Activated CD4-positive, CD25-positive, alpha-beta regulatory T cell treated with anti-CD3 and anti-CD28 coated beads, Interleukin-2, amount 50 U/mL, for 72 hours (primary cell): ENCODE measurements around the gene DLEU7.

Experiments
- DNase-seq: peaks from one replicate; pipeline ENCODE4 v3.0.0; 2021

Gene DLEU7

GRCh38 chr13:50843257-50844083 is at the start of gene DLEU7:
DLEU7 (minus strand) TSS chr13:50843692; CDS start chr13:50843646, 46 bp downstream.
- no peak for DNase-seq

DNA sequence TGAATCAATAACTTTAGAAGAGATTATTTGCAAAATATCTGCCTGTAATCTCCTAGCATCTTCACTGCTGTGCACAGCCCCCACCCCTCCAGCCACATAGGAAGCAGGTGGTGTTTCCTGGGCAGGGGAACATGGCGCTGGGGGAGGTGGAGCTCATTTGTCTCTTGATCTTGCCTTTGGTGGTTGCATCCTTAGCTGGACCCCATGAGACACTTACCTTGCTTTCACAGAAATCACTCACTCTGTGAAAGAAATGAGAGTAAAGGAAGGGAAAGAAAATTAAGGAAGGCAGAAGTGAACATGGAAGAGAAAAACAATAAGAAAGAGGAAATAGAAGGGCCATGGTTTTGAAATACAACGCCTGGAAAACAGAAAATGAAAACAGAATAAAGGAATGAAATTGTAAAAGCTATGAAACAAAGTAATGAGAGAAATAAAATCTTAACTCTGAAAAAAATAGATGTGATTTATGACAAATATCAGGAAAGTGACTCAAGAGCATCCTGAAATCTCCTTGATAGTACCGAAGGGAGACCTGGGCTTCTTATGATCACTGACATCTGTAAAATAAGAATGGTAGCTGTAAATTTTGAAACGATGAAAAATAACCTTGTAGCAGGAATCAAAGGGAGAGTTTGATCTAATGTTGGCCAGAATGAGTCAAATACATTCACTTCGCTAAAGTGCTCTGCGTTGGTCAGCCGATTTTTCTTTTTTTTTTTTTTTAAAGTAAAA is 48.9 kb upstream of the DLEU7 start:
- no peak for DNase-seq

DNA sequence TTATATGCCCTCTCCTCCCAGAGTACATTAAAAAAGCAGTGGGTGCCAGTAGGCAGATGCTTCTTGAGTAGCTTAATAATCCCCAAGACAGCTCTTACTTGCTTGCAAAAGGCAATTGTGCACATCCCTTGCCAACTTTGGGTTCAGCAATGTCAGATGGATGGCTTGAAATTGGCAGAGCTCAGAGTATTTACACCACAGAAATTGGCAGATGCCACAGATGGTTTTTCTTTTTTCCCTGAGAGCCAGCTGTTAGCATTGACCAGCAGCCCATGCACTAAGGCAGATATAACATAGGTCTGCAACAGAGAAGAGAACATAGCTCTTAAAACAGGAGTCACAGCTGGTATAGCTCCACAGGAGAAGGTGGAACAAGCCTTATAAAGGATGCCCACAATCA is 47.7 kb upstream of the DLEU7 start:
- no peak for DNase-seq

- DNase-seq = no peak
Measured at GRCh38 chr13:50889317-50889716, 45.8 kb upstream of the DLEU7 start.

DNA sequence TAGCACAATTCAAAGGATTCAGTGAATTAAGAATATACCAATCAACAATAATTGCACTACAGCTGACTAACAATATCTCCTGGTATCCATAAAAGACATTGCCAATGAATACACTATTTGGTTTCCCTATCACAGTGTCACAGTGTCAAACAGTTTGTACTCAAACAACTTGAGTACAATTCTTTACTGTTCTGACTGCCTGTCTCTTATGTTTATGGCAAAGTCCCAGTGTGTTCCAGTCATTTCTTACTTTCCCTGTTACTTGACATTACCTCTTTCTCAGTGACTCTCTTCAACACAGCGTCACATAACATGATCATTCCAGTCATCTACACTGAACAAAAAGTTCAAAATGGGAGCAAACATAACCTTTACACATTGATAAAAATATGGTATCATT is 44.9 kb upstream of the DLEU7 start:
- DNase-seq = no peak

DNA sequence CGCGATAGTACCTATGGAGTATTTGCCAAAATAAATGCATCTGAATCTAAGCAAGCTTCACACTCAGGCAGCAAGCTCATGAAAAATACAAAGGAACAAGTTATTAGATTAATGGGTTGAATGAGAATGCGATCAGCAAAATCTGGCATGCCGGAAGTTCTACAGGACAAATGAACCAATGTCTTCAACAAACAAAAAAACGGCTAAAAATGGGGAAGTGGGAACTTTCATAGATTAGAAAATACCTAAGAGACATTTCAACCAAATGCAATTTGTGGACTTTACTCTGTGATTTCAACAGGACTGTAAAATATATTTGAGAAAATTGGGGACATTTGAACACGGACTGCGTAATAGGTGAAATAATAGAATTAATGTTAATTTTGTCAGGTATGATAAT is 43.7 kb upstream of the DLEU7 start:
- DNase-seq = no peak

GRCh38 chr13:50884265-50884664 is 40.8 kb upstream of the DLEU7 start:
- DNase-seq = no peak

DNA sequence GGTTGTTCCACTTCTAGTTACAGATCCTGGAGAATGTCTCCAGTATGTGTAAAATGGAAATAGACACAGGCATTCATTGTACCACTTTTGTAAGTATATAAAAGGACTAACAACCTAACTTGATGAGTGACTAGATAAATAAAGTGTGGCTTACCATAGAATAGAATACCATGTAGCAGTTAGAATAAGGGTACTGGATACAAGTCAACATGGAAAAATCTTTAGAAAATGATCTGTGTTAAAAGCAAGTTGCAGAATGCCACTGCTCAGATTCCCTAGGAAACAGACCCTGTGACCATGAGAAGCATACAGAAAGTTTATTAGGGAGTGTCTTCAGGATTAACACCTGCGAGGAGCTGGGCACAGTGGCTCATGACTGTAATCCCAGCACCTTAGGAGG is 40.2 kb upstream of the DLEU7 start:
- no peak for DNase-seq

GRCh38 chr13:50882816-50883435 is 39.4 kb upstream of the DLEU7 start:
- no peak for DNase-seq

DNA sequence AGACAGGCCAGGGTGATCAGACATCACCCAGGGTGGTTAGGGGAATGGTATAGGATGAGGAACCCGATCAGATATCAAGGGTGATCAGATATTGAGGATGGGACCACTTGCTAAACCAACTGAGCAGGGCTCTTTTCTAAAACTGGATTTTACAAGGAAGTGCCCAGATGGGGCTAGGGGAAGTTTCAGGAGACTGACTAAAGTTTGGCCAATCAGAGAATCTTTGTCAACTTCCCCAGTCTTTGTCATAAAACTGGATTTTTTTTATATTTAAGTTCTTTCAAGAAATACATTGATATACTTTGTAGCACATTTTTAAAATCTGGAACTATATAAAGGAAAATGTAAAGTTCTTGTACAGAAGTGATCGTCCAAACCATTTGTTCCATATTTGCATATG is 30.5 kb upstream of the DLEU7 start:
- DNase-seq = no peak

- DNase-seq = no peak
Measured at GRCh38 chr13:50873467-50873866, 30.0 kb upstream of the DLEU7 start.

DNA sequence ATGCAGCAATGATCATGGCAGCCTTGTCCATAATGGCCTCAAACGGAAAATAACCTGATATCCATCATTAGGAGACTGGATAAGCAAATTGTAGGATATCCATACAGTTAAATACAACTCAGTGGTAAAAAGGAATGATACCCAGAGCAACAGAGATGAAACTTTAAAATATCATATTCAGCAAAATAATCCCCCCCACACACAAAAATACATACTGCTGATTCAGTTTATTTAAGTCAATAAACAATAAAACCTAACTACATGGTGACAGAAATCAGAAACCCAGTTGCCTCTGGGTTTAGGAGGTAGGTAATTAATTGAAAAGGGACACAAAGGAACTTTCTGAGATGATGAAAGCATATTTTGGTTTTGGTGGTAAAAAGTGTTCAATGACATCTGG is 27.9 kb upstream of the DLEU7 start:
- DNase-seq = no peak

DNA sequence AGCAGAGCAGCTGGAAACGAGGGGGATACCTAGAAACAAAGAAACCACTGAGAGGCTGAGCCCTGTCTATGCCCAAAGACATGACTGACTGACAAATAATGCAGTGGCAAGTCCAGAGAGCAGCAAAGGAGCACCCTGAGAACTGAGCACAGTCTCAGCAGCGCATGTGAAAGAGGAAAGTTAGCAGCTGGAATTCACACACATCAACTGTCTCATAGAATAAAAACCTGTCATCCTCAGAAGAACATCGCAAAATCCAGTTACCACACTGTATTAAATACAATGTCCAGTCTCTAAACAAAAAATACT is 24.1 kb upstream of the DLEU7 start:
- no peak for DNase-seq

- no peak for DNase-seq
Measured at GRCh38 chr13:50866817-50867636, 23.5 kb upstream of the DLEU7 start.

- DNase-seq = no peak
Measured at GRCh38 chr13:50864492-50864891, 21.0 kb upstream of the DLEU7 start.

DNA sequence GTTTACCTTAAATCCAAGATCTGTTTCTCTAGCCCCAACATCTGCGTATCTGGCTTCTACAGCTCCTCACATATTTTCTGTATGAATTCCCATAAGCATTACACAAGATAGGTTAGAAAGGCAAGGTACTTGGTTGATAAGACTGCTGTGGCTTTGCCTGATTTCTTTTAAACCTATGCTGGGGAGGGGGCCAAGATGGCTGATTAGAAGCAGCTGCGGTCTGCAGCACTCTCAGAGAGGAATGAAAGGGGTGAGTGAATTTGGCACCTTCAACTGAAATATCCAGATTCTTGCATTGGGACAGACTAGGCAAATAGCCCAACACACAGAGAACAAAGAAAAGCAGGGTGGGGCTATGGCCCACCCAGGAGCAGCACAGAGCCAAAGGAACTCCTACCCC is 12.2 kb upstream of the DLEU7 start:
- no peak for DNase-seq

GRCh38 chr13:50850445-50850844 is 7.0 kb upstream of the DLEU7 start:
- no peak for DNase-seq

GRCh38 chr13:50847501-50847900 is 4.0 kb upstream of the DLEU7 start:
- no peak for DNase-seq

DNA sequence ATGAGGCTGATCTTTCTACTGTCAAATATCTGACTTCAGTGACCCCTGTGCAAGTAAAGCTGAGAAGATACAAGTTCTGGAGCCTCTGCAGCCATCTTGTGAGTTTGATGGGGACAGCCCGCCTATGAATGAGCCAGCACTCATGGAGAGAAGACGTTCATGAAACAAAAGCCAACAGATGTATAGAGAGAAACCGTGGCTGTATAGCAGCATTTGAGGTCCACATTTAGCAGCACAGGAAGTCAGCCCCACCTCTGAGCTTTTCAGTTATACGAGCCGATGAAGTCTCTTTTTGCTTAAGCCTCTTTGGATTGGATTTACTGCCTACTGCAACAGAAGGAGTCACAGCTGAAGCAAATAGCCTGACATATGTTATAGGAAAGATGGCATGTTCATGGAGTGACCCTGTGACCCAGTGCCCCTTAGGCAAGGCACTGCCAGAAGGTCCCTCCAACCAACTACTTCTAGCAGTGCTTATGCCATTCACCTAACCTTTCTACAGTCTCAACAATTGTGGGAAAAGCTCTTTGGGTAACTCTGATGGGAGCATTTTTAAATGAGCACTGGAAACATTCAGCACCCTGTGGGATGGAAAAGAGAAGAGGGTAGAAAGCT is 3.5 kb upstream of the DLEU7 start:
- DNase-seq = no peak

- DNase-seq = no peak
Measured at GRCh38 chr13:50845211-50845610, 1.7 kb upstream of the DLEU7 start.

GRCh38 chr13:50844084-50844875 is 788 bp upstream of the DLEU7 start:
- no peak for DNase-seq

GRCh38 chr13:50842990-50843256 is 569 bp downstream of the DLEU7 start:
- DNase-seq = no peak
